ENCODE measurements around the gene LYST. TPM values are rescaled to one million over a fixed set of nuclear protein-coding genes. Genes with fewer than 3 reads are reported as not detected.

LYST gene
- total RNA-seq, 8 experiments from 2014 or later = 9.1 to 28.5 (median 17.4) TPM

Other genes with a start within 250 kb of the LYST start
- gene GNG4, start 217.1 kb downstream of the LYST start, total RNA-seq = 10 to 100 TPM in 6 of 8 experiments, 1 to 10 TPM in 1, under 1 TPM in 1; 0.87 to 61.0 (median 33.2) TPM
- 100 to 1,000 TPM in 1 of 8 experiments, 10 to 100 TPM in 3, 1 to 10 TPM in 4; 5.1 to 271 (median 8.9) TPM for gene NID1, start 198.2 kb upstream of the LYST start, total RNA-seq